ENCODE measurements around the gene PEX11G. TPM values are rescaled to one million over a fixed set of nuclear protein-coding genes. Genes with fewer than 3 reads are reported as not detected.

Gene PEX11G
- total and polyA plus RNA-seq, 2 experiments from 2014 or later = 6.2 to 10.6 TPM

GRCh38 chr19:7506385-7507328 lies 17.8 kb upstream of the PEX11G start:
- Histone ChIP-seq H3K9me3 (ENCODE audit: low read depth) (no peaks in the 10 kb centered on the region), H3K4me1 (ENCODE audit: insufficient read depth) (no peaks in the 10 kb centered on the region), H3K79me2 (no peaks in the 10 kb centered on the region), H3K4me2 (no peak overlapping the region), H3K27ac (no peak overlapping the region), H4K20me1 (ENCODE audit: insufficient read depth, poor library complexity, severe bottlenecking) (no peaks in the 10 kb centered on the region), H3K27me3 (no peaks in the 10 kb centered on the region), H2AFZ (no peak overlapping the region), H3K4me3 (no peak overlapping the region), H3K36me3 (replicated peaks; ENCODE audit: insufficient read depth, low read depth) (no peaks in the 10 kb centered on the region), H3K9me2 (replicated peaks; ENCODE audit: insufficient read depth) (no peaks in the 10 kb centered on the region)
- TF ChIP-seq EZH2 (IDR thresholded peaks at IDR 0.05; ENCODE audit: borderline replicate concordance) (no peak), CTCF (IDR thresholded peaks at IDR 0.05; ENCODE audit: poor library complexity) (no peak), EZH2phosphoT487 (IDR thresholded peaks at IDR 0.05; ENCODE audit: low read depth, severe bottlenecking, unreplicated experiment) (no peak)
- WGBS (ENCODE audit: low lambda C conversion rate, missing lambda C conversion rate) = 66% methylated on average over 16 of the region's 20 CpGs
- DNase-seq (ENCODE audit: low spot score) = peak; percentile 64

GRCh38 chr19:7505682-7506384 lies 17.0 kb upstream of the PEX11G start:
- Histone ChIP-seq H4K20me1 (ENCODE audit: insufficient read depth, poor library complexity, severe bottlenecking) (no peaks in the 10 kb centered on the region), H3K4me2 (peak overlapping the region; percentile 62), H3K27me3 (peaks cover under 1% of the 10 kb centered on the region), H2AFZ (no peak overlapping the region), H3K27ac (no peak overlapping the region), H3K36me3 (replicated peaks; ENCODE audit: insufficient read depth, low read depth) (no peaks in the 10 kb centered on the region), H3K9me3 (ENCODE audit: low read depth) (no peaks in the 10 kb centered on the region), H3K9me2 (replicated peaks; ENCODE audit: insufficient read depth) (no peaks in the 10 kb centered on the region), H3K79me2 (no peaks in the 10 kb centered on the region), H3K4me1 (ENCODE audit: insufficient read depth) (no peaks in the 10 kb centered on the region), H3K4me3 (no peak overlapping the region)
- 17% methylated on average over 19 of the region's 33 CpGs for whole genome bisulfite sequencing (ENCODE audit: low lambda C conversion rate, missing lambda C conversion rate)
- DNase-seq (ENCODE audit: low spot score) = peak; percentile 48
- TF ChIP-seq EZH2 (IDR thresholded peaks at IDR 0.05; ENCODE audit: borderline replicate concordance) = no peak
- no peak for TF ChIP-seq EZH2phosphoT487 (IDR thresholded peaks at IDR 0.05; ENCODE audit: low read depth, severe bottlenecking, unreplicated experiment)
- no peak for TF ChIP-seq CTCF (IDR thresholded peaks at IDR 0.05; ENCODE audit: poor library complexity)

GRCh38 chr19:7505288-7505681 lies 16.4 kb upstream of the PEX11G start:
- TF ChIP-seq CTCF (IDR thresholded peaks at IDR 0.05; ENCODE audit: poor library complexity) (no peak), EZH2 (IDR thresholded peaks at IDR 0.05; ENCODE audit: borderline replicate concordance) (no peak), EZH2phosphoT487 (IDR thresholded peaks at IDR 0.05; ENCODE audit: low read depth, severe bottlenecking, unreplicated experiment) (no peak)
- H2AFZ ChIP-seq = no peak overlapping the region
- peaks cover 6% of the 10 kb centered on the region for H3K27me3 ChIP-seq
- no peaks in the 10 kb centered on the region for H3K9me2 ChIP-seq (replicated peaks; ENCODE audit: insufficient read depth)
- H3K4me2 ChIP-seq = peak overlapping the region; percentile 62
- no peak overlapping the region for H3K27ac ChIP-seq
- H3K4me1 ChIP-seq (ENCODE audit: insufficient read depth) = no peaks in the 10 kb centered on the region
- no peak overlapping the region for H3K4me3 ChIP-seq
- DNase-seq (ENCODE audit: low spot score) = no peak
- no peaks in the 10 kb centered on the region for H3K9me3 ChIP-seq (ENCODE audit: low read depth)
- 80% methylated on average over 19 of the region's 19 CpGs for WGBS (ENCODE audit: low lambda C conversion rate, missing lambda C conversion rate)
- no peaks in the 10 kb centered on the region for H3K79me2 ChIP-seq
- H4K20me1 ChIP-seq (ENCODE audit: insufficient read depth, poor library complexity, severe bottlenecking) = no peaks in the 10 kb centered on the region
- H3K36me3 ChIP-seq (replicated peaks; ENCODE audit: insufficient read depth, low read depth) = no peaks in the 10 kb centered on the region
